ENCODE measurements around the gene MYLK4. TPM values are rescaled to one million over a fixed set of nuclear protein-coding genes. Genes with fewer than 3 reads are reported as not detected.

The MYLK4 gene
- polyA plus RNA-seq, 5 donors = 0.96 to 1.6 (median 1.5) TPM

GRCh38 chr6:2734488-2735166 lies 16.1 kb downstream of the MYLK4 start:
- no peak for DNase-seq

DNA sequence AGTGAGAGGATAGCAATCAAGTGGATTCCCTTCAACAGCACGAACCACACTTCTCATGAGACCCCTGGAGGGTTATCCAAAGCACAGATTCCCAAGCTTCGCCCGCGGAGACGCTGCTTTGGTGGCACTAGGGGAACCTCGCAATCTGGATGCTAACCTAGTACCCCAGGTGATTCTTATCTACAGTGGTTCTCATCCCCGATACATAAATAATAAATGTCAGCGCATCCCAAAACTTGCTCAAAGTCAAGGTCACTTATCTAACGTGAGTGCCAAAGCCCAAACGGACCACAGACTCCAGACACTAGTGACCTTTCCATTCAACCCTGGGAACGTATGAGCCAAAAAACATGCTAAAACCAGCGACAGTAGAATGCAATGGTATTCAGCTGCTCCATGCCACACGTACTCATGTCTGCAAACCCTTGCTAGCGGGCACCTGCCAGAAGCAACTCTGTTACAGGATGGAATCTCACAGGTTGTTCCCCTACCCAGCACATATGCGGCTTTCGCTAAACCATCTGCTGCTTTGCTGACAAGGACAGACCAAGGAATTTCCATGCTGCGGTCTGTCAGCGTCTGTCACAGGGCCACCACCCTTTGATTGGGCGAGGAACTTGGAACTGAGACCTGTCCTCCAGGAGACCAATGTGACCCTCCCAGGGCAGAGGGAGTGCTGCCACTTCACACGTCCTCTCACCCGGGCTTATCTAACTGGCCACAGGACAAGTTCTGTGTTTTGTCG lies 16.8 kb downstream of the MYLK4 start:
- DNase-seq = no peak

DNA sequence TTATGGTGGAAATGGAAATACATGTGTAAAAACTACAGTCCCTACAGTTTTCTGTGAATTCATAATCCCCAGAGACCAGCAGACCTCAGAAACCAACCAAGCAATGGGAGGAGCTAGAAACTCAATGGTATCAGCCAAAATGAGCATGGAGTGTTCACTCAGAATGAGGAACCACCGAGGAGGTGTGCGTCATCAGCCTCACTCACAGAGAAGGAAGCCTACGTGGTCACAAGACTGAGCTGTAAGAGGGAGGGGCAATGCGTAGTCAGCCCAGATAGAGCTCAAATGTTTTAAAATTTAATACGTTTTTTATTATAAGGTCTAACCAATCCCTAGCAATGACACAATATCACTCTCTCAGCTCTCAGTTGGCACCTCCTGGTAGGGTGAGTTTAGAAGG lies 17.4 kb downstream of the MYLK4 start:
- DNase-seq = no peak

GRCh38 chr6:2732503-2733089 lies 18.1 kb downstream of the MYLK4 start:
- no peak for DNase-seq

- DNase-seq = no peak
Measured at GRCh38 chr6:2731281-2731909, 19.3 kb downstream of the MYLK4 start.

- DNase-seq = no peak
Measured at GRCh38 chr6:2730353-2731107, 20.2 kb downstream of the MYLK4 start.

- DNase-seq = no peak
Measured at GRCh38 chr6:2729921-2730320, 20.8 kb downstream of the MYLK4 start.

GRCh38 chr6:2725999-2726567 lies 24.6 kb downstream of the MYLK4 start:
- DNase-seq = no peak

DNA sequence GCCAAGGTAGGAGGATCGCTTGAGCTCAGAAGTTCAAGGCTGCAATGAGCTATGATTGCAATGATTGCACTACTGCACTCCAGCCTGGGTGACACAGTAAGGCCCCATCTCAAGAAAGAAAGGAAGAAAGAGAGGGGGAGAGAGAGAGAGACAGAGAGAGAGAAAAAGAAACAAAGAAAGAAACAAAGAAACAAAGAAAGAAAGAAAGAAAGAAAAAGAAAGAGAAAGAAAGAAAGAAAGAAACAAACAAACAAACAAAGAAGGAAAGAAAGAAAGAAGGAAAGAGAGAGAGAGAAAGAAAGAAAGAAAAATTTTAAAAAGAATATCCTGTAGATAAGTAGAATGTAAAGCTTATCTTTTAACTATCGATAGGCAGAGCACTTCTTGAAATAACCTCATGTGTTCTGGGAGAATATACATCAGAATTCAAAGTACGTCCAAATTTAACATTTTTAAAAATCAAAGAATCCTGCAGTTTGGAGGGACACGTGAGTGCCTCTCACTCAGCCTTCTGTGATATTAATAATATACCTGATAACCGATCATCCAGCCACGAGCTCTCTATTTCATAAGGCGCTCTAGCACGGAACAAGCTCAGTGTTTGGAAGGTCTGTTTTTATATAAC lies 25.2 kb downstream of the MYLK4 start:
- no peak for DNase-seq

- no peak for DNase-seq
Measured at GRCh38 chr6:2721219-2721618, 29.5 kb downstream of the MYLK4 start.

GRCh38 chr6:2719093-2719455 lies 31.6 kb downstream of the MYLK4 start:
- no peak for DNase-seq

- DNase-seq = no peak
Measured at GRCh38 chr6:2718334-2719092, 32.2 kb downstream of the MYLK4 start.

GRCh38 chr6:2716936-2717700 lies 33.6 kb downstream of the MYLK4 start:
- no peak for DNase-seq

DNA sequence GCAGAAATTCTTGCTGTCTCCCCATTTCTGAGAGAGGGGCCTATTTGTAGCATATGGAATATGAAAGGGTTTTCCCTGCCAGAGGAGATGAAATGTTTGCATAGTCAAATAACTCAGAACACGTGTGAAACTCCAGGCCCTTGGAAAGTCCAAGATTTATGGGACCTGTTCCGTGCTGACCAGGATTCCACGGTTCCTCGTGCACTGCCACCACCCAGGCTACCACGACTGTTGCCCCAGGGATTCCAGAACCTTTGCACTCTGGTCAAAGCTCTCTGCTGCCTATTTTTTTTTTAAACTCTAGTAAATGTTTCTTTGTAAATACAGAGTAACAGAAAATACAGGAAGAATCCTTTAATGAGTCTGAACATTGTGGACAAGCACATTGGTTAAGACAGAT lies 35.0 kb downstream of the MYLK4 start:
- DNase-seq = no peak

GRCh38 chr6:2714111-2714895 lies 36.4 kb downstream of the MYLK4 start:
- DNase-seq = no peak

DNA sequence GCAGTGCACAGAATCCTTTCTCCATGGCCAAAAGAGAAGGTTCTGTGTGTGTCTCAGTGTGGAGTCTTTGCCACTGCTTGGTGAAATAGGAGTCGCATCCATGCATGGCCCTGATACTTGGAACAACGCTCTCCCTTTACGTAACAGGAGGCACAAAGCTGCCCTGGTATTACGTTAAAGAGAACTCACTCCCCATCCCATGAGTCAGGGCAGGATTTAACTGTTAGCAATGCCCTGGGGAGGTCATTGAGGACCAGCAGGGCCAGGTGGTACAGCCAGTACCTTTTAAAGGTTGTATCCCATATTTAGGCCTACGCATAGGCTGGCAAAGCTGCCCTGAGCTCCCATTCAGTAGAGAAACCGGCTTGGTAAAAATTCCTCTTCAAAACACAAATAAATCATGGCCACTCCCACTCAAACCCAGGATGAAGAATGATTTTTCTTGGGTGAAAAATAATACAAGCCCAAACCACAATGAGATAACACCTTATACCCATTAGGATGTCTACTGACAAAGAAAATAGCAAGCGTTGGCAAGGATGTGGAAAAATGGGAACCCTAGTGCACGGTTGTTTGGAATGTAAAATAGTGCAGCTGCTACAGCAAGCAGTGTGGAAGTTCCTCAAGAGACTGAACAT lies 37.1 kb downstream of the MYLK4 start:
- no peak for DNase-seq

DNA sequence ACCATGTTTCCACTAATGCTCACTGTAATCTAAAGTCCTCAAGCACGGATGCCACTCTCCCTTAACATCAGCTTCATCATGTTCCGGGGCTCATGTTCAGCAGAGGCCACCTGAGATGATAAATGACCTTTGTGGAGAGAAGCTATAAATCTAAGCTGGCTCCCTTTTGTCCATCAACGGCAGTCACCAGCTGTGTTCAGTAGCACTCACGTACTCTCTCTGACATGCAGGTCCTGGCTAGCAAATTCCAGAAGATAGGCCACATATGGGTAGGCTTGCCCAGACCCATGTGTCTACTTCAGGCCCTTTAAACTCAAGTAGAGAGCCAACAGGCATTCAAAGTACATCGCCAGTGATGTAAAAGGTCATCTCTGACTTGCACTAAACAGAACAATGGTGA lies 38.6 kb downstream of the MYLK4 start:
- DNase-seq = no peak

GRCh38 chr6:2710412-2710811 lies 40.3 kb downstream of the MYLK4 start:
- no peak for DNase-seq

All from right lung (tissue), 5 donors.